ENCODE data around the gene IRF7.

The IRF7 gene

DNA sequence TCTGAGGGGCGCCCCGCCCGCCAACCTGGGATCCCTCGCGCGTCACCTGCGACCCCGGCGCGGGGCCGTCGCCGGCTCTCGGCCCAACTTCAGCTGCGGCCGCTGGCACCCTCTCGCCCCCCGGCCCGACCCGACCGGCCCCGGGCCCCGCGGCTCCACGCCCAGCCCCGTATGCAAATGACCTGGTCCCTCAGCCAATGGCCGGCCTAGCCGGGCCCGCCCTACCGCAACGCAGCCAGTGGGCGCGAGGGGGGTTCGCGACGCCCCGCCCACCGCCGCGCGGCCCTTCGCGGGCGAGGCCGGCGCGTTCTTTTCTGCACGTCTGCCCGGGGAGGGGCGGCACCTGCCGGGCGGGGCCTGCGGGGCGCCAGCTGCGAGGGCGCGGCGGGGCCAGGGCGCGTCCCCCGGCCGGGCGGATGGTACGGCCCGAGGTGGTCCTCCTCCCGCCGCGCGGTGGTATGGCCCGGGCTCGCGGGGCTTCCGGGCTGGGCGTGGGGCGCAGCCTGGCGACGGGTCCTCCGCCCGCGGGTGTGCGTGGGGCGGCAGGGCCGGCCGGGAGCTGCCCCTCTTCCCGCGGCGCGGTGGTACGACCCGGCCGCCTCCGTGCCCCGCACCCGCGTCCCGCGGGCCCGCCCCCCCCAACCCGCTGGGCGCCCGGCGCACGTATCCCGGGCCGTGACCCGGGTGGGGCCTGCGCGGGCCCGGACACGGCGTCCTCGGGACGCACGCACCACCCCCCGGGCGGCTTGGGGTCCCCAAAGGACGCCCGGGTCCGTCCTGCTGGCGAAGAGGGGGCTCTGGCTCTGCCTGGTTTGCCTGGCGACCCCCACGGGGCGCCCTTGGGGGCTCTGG, 47.2 kb downstream of the IRF7 start:
- TF ChIP-seq, protein P1, sequence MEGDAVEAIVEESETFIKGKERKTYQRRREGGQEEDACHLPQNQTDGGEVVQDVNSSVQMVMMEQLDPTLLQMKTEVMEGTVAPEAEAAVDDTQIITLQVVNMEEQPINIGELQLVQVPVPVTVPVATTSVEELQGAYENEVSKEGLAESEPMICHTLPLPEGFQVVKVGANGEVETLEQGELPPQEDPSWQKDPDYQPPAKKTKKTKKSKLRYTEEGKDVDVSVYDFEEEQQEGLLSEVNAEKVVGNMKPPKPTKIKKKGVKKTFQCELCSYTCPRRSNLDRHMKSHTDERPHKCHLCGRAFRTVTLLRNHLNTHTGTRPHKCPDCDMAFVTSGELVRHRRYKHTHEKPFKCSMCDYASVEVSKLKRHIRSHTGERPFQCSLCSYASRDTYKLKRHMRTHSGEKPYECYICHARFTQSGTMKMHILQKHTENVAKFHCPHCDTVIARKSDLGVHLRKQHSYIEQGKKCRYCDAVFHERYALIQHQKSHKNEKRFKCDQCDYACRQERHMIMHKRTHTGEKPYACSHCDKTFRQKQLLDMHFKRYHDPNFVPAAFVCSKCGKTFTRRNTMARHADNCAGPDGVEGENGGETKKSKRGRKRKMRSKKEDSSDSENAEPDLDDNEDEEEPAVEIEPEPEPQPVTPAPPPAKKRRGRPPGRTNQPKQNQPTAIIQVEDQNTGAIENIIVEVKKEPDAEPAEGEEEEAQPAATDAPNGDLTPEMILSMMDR (IDR thresholded peaks at IDR 0.05; ENCODE audit: extremely low read depth, missing control alignments) = no peak
- peak; percentile 99 for DNase-seq (ENCODE audit: low spot score)

DNA sequence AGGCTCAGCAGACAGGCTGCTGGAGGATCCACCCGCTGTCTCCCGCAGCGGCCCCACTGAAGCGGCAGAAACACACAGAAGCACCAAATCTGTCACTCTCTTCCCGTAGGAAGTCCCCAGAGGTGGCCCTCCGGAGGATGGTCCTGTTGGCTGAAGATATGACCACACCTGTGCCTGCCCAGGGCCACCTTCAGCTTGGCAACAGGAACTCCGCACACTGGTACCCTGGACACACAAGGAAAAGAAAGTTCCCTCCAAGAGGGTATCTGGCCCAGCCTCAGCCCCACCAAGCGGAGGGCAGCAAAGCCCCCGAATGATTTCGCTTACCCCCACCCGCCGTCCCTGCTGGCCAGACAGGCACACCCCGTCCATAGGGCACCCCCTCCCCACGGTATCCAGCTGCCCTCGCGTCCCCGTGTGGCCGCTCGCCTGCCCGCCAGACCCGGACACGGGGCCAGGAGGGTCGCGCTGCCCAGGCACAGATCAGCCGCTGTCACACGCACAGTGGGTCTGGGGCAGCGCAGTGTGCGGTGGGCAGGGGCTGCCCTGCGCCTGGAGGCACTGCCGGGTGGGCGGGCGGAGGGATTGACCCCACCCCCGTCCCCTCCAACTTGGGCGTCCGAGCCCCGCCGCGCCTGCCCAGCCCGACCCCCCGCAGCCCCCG, 48.0 kb downstream of the IRF7 start:
- TF ChIP-seq, protein P1 (IDR thresholded peaks at IDR 0.05; ENCODE audit: extremely low read depth, missing control alignments) = no peak
- no peak for DNase-seq (ENCODE audit: low spot score)

DNA sequence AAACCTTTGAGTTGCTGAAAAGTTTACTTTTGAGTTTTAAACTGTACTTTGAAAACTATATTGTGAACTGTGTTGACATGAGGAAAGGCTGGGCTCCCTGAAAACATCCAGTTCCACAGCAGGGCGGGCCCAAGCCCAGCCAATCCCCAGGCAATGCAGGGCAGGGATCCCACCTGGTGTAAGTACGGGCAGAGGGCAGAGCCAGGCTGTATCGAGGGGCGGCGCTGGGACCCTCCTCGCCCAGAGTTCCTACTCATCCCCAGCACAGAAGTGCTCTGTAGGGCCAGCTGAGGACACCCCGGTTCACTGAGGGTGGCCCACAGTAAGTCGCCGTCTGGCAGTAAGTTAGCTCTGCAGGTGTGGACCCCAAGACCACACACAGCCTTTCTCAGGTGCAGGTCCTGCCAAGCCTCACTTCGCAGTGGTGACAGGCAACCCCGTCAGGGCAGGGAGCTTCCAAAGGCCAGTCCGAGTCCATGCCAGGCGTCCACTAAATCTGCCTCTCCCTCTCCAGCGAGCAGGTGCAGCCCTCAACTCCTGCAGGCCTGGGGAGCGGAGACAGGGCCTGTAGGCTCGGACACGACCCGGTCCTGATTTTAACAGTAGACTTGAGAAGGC, 48.6 kb downstream of the IRF7 start:
- DNase-seq (ENCODE audit: low spot score) = no peak
- TF ChIP-seq, protein P1 (IDR thresholded peaks at IDR 0.05; ENCODE audit: extremely low read depth, missing control alignments) = no peak

DNA sequence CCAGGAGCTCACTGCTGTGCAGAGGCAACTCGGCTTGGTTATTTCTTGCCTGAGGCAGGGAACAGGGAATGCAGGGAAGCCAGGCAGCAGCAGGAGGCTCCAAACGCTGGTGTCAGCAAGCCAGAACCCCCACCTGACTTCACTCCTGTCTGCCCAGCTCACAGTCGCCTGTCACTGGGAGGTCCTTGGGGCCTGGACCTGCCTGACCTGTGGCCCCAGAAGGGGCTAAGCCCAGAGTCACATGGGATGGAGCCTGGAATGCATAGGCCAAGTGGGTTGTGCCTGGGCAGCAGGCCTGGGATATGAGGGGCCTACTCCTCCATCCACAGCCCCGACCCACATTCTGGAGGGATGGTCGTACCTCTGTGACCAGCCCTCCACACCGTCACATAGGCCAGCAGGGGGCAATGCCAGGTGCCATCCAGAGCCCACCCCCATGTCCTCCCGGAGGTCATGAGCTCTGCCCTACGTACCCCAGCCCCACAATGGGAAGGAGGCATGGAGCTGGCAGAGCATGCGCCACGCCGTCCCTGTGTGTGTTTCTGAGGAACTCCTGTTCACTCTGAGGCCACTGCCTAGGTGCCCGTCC, 49.7 kb downstream of the IRF7 start:
- no peak for DNase-seq (ENCODE audit: low spot score)
- TF ChIP-seq, protein P1 (IDR thresholded peaks at IDR 0.05; ENCODE audit: extremely low read depth, missing control alignments) = no peak

DNA sequence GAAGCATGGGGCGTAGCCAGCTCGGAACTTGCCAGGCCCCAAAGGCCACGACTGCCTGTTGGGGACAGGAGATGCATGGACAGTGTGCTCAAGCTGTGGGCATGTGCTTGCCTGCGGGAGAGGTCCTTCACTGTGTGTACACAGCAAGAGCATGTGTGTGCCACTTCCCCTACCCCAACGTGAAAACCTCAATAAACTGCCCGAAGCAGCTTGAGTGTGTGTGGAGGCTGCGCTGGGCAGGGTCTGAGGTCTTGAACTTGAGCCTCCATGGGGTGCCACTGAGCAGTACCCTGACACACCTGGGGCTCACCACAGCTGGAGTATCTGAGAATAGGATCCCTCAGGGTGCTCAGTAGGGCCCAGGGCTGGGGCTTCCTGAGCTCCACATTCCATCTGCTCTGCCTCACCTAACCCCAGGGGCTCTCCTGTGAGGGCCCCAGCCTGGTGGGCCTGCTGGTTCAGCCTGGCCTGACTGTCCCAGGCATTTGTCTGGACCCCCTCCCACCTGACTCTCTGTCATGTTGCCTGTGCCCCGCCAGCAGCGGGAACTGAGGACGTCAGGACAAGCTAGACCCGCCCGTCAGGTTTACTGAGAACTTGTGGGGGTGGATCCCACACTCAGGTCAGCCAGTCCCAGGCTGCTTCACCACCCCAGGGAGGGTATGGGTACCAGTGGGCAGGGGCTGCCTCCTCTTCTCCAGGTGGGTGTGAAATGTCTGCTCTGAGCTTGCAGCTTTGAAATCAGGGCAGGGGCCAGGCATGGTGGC, 51.8 kb downstream of the IRF7 start:
- no peak for DNase-seq (ENCODE audit: low spot score)
- TF ChIP-seq, protein P1 (IDR thresholded peaks at IDR 0.05; ENCODE audit: extremely low read depth, missing control alignments) = no peak

DNA sequence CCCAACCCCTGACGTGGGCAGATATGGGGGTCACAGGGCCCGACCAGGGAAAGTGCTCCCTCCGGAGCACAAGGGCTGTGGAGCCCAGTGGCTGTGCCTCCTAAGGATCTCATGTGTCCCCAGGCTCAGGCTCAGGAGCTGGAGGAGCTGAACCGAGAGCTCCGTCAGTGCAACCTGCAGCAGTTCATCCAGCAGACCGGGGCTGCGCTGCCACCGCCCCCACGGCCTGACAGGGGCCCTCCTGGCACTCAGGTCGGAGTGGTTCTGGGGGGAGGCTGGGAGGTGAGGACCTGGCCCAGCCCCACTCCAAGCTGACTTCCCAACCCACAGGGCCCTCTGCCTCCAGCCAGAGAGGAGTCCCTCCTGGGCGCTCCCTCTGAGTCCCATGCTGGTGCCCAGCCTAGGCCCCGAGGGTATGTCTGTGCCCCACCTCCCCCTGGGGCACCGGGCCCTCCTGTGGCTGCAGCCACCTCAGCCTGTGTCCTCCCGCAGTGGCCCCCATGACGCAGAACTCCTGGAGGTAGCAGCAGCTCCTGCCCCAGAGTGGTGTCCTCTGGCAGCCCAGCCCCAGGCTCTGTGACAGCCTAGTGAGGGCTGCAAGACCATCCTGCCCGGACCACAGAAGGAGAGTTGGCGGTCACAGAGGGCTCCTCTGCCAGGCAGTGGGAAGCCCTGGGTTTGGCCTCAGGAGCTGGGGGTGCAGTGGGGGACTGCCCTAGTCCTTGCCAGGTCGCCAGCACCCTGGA, 52.5 kb downstream of the IRF7 start:
- TF ChIP-seq, protein P1 (IDR thresholded peaks at IDR 0.05; ENCODE audit: extremely low read depth, missing control alignments) = no peak
- DNase-seq (ENCODE audit: low spot score) = no peak
